ENCODE results near the gene PDF.

The PDF gene, protein sequence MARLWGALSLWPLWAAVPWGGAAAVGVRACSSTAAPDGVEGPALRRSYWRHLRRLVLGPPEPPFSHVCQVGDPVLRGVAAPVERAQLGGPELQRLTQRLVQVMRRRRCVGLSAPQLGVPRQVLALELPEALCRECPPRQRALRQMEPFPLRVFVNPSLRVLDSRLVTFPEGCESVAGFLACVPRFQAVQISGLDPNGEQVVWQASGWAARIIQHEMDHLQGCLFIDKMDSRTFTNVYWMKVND

DNA sequence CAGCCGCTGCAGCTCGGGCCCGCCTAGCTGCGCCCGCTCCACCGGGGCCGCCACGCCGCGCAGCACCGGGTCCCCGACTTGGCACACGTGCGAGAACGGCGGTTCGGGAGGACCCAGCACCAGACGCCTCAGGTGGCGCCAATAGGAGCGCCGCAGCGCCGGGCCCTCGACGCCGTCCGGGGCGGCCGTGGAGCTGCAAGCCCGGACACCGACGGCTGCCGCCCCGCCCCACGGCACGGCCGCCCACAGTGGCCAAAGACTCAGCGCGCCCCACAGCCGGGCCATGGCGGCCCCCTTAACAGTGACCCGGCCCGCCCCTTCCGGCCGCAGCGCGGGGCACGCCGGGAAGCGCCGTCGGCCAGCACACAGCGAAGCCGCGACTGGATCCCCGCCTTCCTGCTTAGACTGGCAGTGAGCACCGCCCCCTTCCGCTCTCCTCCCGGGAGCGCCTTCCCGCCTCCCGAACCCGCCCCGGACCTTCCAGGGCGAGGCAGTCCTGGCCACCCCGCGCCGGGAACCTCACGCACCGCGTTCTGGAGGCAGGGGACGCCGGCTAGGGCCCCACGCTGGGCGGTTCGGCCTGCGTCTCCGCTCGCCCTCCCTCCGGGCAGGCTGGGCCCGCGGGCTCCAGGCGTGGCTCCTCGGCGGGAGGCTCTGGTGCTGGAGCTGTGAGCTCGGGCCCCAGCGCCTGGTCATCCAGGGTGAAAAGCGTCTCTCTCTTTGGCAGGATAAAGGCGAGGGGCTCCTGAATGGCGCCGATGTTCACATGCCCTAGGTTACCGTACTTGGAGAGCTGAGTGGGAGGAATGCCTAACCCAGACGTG lies at the start of gene PDF:
Gene PDF (minus strand): TSS at position 303 of the 824 bp plus-strand sequence. CDS start 18 bp downstream, at position 285.
- peak; percentile 94 for DNase-seq (ENCODE audit: extremely low spot score)
- POLR2A ChIA-PET = interaction anchor here (1.0 kb wide), 1 partner anchor 10 kb away, joined by 3 read pairs; the partner anchor contains the start of gene NIP7
- CTCF ChIA-PET = interaction anchor here (0.7 to 2.3 kb wide), 5 partner anchors 8 to 424 kb away, joined by 3 to 8 read pairs (median 4); partner anchors contain the start of genes COG8 and NOB1
- TF ChIP-seq, protein P1, sequence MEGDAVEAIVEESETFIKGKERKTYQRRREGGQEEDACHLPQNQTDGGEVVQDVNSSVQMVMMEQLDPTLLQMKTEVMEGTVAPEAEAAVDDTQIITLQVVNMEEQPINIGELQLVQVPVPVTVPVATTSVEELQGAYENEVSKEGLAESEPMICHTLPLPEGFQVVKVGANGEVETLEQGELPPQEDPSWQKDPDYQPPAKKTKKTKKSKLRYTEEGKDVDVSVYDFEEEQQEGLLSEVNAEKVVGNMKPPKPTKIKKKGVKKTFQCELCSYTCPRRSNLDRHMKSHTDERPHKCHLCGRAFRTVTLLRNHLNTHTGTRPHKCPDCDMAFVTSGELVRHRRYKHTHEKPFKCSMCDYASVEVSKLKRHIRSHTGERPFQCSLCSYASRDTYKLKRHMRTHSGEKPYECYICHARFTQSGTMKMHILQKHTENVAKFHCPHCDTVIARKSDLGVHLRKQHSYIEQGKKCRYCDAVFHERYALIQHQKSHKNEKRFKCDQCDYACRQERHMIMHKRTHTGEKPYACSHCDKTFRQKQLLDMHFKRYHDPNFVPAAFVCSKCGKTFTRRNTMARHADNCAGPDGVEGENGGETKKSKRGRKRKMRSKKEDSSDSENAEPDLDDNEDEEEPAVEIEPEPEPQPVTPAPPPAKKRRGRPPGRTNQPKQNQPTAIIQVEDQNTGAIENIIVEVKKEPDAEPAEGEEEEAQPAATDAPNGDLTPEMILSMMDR (IDR thresholded peaks at IDR 0.05; ENCODE audit: control extremely low read depth, extremely low read depth, low read depth, missing control alignments) = no peak

DNA sequence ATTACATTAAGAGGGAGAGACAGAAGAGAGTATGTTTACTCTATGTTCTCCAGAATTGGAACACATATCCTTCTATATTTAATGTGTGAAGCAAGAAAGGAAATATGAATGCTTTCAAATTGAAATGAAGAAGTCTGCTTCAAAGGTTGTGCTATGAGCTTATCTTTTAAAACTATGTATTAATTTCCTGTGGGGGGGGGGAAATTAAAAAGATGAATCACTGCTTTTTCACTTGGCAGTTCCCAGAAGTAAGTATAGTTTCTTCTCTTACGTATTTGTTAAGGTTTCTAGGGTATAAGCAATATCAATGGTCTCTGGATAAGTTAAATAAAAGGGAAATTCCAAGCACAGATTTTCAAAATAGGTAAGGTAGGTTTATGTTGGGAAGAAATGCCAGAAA lies 48.4 kb upstream of the PDF start:
- TF ChIP-seq, protein P1 (IDR thresholded peaks at IDR 0.05; ENCODE audit: control extremely low read depth, extremely low read depth, low read depth, missing control alignments) = no peak
- ChIA-PET POLR2A (interaction anchor here (0.5 kb wide), 1 partner anchor 239 kb away, joined by 4 read pairs; no protein-coding TSS in a partner anchor), CTCF (interaction anchor here (0.6 to 10.9 kb wide), 4 partner anchors 10 to 95 kb away, joined by 3 to 78 read pairs (median 8); no protein-coding TSS in a partner anchor)
- DNase-seq (ENCODE audit: extremely low spot score) = no peak

DNA sequence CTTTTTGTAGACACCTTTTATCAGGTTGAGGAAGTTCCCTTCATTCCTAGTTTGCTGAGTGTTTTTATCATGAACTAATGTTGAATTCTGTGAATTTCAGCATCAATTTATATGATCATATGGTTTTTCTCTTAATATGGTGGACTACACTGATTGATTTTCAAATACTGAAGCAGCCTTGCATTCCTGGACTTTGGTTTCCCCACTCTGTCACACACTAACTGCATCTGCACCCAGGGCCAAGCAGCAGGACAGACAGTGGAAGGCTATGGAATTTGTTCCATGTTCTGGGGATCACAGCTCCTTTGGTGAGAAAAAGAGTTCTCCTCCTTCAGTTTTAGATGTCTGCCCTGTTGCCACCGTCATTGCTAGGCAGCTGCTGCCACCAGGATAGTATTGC lies 47.6 kb upstream of the PDF start:
- POLR2A ChIA-PET = interaction anchor here (0.5 kb wide), 1 partner anchor 240 kb away, joined by 4 read pairs; no protein-coding TSS in a partner anchor
- DNase-seq (ENCODE audit: extremely low spot score) = no peak
- CTCF ChIA-PET = interaction anchor here (0.6 to 10.9 kb wide), 4 partner anchors 9 to 94 kb away, joined by 3 to 78 read pairs (median 8); no protein-coding TSS in a partner anchor
- TF ChIP-seq, protein P1 (IDR thresholded peaks at IDR 0.05; ENCODE audit: control extremely low read depth, extremely low read depth, low read depth, missing control alignments) = no peak

DNA sequence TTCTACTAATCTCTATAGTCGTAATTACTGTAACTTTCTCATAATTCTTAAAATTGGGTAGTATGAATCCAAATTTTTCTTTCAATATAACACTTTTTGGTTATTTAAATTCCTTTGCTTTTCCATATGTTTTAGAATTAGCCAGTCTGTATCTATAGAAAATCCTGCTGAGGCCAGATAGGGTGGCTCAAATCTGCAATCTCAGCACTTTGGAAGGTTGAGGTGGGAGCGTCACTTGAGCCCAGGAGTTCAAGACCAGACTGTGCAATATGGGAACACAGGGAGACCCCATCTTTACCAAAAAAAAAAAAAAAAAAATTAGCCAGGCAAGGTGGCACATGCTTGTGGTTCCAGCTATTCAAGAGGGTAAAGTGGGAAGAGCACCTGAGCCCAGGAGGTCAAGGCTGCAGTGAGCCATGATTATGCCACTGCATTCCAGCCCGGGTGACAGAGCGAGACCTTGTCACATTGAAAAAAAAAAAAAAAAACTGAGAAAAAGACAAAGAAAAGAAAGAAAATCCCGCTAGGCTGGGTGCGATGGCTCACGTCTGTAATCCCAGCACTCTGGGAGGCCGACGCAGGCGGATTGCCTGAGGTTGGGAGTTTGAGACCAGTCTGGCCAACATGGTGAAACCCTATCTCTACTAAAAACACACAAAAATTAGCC lies 46.1 kb upstream of the PDF start:
- CTCF ChIA-PET = interaction anchor here (0.8 to 1.8 kb wide), 3 partner anchors 8 to 19 kb away, joined by 3 to 5 read pairs (median 3); no protein-coding TSS in a partner anchor
- POLR2A ChIA-PET = no interaction called here
- DNase-seq (ENCODE audit: extremely low spot score) = no peak
- TF ChIP-seq, protein P1 (IDR thresholded peaks at IDR 0.05; ENCODE audit: control extremely low read depth, extremely low read depth, low read depth, missing control alignments) = no peak

DNA sequence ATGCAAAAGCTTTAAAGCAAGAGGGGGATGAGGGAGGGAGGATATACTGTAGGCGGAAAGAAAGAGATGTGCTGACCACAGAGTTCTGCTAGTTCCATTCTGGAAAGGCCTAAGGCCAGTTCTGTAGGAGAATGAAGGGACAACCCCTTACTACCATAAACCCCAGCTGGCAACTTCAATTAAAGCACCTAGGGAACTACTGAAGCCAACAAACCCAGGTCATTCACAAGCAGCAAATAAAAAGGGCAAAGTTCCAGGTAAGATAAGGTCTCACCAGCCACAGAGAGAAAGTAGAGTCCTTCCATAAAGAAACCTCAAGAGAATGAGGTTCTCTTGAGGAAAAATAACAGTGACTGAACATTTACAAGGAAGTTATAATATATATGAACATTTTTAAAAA lies 42.6 kb upstream of the PDF start:
- TF ChIP-seq, protein P1 (IDR thresholded peaks at IDR 0.05; ENCODE audit: control extremely low read depth, extremely low read depth, low read depth, missing control alignments) = no peak
- no peak for DNase-seq (ENCODE audit: extremely low spot score)
- ChIA-PET POLR2A (interaction anchor here (0.6 to 1.1 kb wide), 2 partner anchors 11 to 970 kb away, joined by 3 read pairs; no protein-coding TSS in a partner anchor), CTCF (interaction anchor here (1.6 kb wide), 1 partner anchor 39 kb away, joined by 3 read pairs; no protein-coding TSS in a partner anchor)

DNA sequence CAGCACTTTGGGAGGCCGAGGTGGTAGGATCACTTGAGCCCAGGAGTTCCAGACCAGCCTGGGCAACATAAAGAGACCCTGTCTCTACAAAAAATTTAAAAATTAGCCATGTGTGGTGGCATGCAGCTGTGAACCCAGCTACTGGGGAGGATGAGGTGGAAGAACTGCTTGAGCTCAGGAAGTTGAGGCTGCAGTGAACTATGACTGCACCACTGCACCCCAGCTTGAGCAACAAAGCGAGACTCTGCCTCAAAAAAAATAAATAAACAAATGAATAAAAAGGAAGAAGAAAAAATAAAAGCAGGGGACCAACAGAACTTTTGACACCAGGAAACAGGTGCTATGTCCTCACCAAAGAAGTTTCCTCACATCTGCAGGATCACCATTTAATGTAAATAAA lies 41.2 kb upstream of the PDF start:
- ChIA-PET CTCF (interaction anchor here (1.2 kb wide), 1 partner anchor 30 kb away, joined by 3 read pairs; no protein-coding TSS in a partner anchor), POLR2A (no interaction called here)
- TF ChIP-seq, protein P1 (IDR thresholded peaks at IDR 0.05; ENCODE audit: control extremely low read depth, extremely low read depth, low read depth, missing control alignments) = no peak
- DNase-seq (ENCODE audit: extremely low spot score) = no peak
